ENCODE measurements around the gene GTF2F1. TPM values are rescaled to one million over a fixed set of nuclear protein-coding genes. Genes with fewer than 3 reads are reported as not detected.
"Not testable (repeated sequence)": the region's sequence is repeated elsewhere in the genome, so short reads cannot be mapped to it uniquely, and the experiment has no call there.

The GTF2F1 gene
- total RNA-seq, 1 experiment from 2014 or later = 18.2 TPM

DNA sequence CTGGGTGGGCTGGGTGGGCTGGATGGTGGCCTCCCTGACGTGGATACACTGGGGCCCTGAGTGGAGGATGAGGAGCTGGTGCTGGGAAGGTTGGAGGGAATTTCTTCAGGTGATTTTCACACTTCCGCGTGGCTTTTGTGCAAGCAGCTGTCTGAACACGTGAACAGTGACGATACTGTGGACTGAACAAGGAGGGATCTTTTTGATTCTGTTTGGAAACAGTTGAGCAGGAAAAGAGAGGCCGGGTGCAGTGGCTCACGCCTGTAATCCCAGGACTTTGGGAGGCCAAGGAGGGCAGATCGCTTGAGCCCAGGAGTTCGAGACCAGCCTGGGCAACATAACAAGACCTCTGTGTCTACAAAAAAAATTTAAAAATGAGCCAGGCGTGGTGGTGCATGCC is 9.1 kb upstream of the GTF2F1 start:
- H3K79me2 ChIP-seq (ENCODE audit: low read length) = no peaks in the 10 kb centered on the region
- no peak overlapping the region for H3K4me3 ChIP-seq (ENCODE audit: low read length)
- H3K4me1 ChIP-seq (ENCODE audit: low read length) = no peaks in the 10 kb centered on the region
- no peaks in the 10 kb centered on the region for H3K9me3 ChIP-seq (ENCODE audit: low read length)
- H3K36me3 ChIP-seq (ENCODE audit: insufficient read depth, low read length) = no peaks in the 10 kb centered on the region
- no peak overlapping the region for H3K27ac ChIP-seq (ENCODE audit: low read length)
- no peaks in the 10 kb centered on the region for H3K27me3 ChIP-seq (ENCODE audit: low read length)
- DNase-seq = peak; percentile 20
- no peak overlapping the region for H3K4me2 ChIP-seq (ENCODE audit: low read depth, low read length, poor library complexity, severe bottlenecking)
- no peak overlapping the region for H3K9ac ChIP-seq (ENCODE audit: low read length)
- H4K20me1 ChIP-seq (ENCODE audit: insufficient read depth, low read depth, low read length) = no peaks in the 10 kb centered on the region
- H2AFZ ChIP-seq (ENCODE audit: low read length) = no peak overlapping the region
- H3K9me2 ChIP-seq (replicated peaks; ENCODE audit: insufficient read depth, low read length) = no peaks in the 10 kb centered on the region

DNA sequence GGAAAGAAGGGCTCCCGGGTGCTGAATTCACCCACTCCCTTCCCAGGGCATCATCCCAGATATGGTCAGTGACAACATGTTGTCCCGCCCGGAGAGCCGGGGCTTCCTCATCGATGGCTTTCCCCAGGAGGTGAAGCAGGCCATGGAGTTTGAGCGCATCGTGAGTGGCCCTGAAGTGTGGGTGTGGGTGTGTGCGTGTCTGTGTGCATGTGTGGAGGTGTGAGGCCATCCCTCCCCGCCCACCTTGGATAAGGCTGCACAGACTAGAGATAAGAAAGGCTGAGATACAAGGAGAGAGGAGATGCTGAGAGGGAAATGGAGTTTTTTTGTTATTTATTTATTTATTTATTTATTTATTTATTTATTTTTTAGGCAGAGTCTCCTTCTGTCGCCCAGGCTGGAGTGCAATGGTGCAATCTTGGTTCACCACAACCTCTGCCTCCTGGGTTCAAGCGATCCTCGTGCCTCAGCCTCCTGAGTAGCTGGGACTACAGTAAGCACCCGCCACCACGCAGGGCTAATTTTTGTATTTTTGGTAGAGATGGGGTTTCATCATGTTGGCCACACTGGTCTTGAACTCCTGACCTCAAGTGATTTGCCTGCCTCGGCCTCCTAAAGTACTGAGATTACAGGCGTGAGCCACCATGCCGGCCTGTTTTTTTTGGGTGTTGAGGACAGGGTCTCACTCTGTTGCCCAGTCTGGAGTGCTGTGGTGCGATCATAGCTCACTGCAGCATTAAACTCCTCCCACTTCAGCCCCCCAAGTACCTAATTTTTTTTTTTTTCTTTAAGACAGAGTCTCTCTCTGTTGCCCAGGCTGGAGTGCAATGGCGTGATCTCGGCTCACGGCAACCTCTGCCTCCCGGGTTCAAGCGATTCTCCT is 7.3 kb upstream of the GTF2F1 start:
- H3K9ac ChIP-seq (ENCODE audit: low read length); H3K4me3 ChIP-seq (ENCODE audit: low read length); H3K27me3 ChIP-seq (ENCODE audit: low read length); H3K9me3 ChIP-seq (ENCODE audit: low read length); H3K27ac ChIP-seq (ENCODE audit: low read length); H3K4me1 ChIP-seq (ENCODE audit: low read length); H3K4me2 ChIP-seq (ENCODE audit: low read depth, low read length, poor library complexity, severe bottlenecking); H2AFZ ChIP-seq (ENCODE audit: low read length); H4K20me1 ChIP-seq (ENCODE audit: insufficient read depth, low read depth, low read length); H3K9me2 ChIP-seq (replicated peaks; ENCODE audit: insufficient read depth, low read length); H3K79me2 ChIP-seq (ENCODE audit: low read length); H3K36me3 ChIP-seq (ENCODE audit: insufficient read depth, low read length): not testable (repeated sequence)
- DNase-seq = peak; percentile 41

DNA sequence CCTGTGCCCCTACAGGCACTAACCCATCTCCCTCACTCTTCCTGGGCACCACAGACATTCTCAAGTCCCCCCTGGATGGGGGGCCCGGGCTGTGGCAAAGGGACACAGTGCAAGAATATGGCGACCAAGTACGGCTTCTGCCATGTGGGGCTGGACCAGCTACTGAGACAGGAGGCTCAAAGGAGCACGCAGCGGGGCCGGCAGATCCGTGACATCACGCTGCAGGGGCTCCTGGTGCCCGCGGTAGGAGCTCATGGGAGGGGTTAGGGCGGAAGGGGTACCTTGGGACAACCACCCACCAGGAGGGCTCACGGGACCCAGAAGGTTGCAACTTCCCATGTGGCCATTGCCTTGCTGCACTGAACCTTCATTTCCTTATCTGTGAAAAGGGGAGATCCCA is 3.3 kb upstream of the GTF2F1 start:
- no peaks in the 10 kb centered on the region for H4K20me1 ChIP-seq (ENCODE audit: insufficient read depth, low read depth, low read length)
- no peak overlapping the region for H3K27ac ChIP-seq (ENCODE audit: low read length)
- peaks cover 16% of the 10 kb centered on the region for H3K79me2 ChIP-seq (ENCODE audit: low read length)
- no peak overlapping the region for H2AFZ ChIP-seq (ENCODE audit: low read length)
- no peak overlapping the region for H3K4me3 ChIP-seq (ENCODE audit: low read length)
- H3K9me2 ChIP-seq (replicated peaks; ENCODE audit: insufficient read depth, low read length) = no peaks in the 10 kb centered on the region
- H3K9ac ChIP-seq (ENCODE audit: low read length) = no peak overlapping the region
- H3K27me3 ChIP-seq (ENCODE audit: low read length) = no peaks in the 10 kb centered on the region
- peak; percentile 31 for DNase-seq
- 0 out of 2 replicates have a peak, but pooled peaks cover 3% of the 10 kb centered on the region for H3K36me3 ChIP-seq (ENCODE audit: insufficient read depth, low read length)
- H3K4me2 ChIP-seq (ENCODE audit: low read depth, low read length, poor library complexity, severe bottlenecking) = no peak overlapping the region
- H3K9me3 ChIP-seq (ENCODE audit: low read length) = no peaks in the 10 kb centered on the region
- H3K4me1 ChIP-seq (ENCODE audit: low read length) = peaks cover 18% of the 10 kb centered on the region

DNA sequence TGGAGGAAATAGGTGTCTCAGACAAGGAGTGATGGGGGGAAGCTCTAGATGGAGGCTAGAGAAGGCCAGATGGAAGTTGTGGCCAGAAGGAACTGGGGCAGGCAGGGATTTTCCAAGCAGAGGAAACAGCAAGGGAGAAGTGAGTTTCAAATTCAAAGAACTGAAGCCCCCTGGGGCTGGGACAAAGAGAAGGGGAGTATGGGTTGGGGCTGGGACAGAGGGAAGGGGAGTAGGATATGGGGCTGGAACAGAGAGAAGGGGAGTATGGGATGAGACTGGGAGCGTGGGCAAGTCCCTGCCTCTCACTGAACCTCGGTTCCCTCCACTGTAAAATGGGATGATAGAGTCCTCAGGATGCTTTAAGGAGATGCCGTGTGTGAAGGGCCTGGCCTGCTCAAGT is 1.9 kb upstream of the GTF2F1 start:
- no peak overlapping the region for H2AFZ ChIP-seq (ENCODE audit: low read length)
- no peak overlapping the region for H3K27ac ChIP-seq (ENCODE audit: low read length)
- H4K20me1 ChIP-seq (ENCODE audit: insufficient read depth, low read depth, low read length) = no peaks in the 10 kb centered on the region
- H3K27me3 ChIP-seq (ENCODE audit: low read length) = no peaks in the 10 kb centered on the region
- H3K4me2 ChIP-seq (ENCODE audit: low read depth, low read length, poor library complexity, severe bottlenecking) = no peak overlapping the region
- H3K79me2 ChIP-seq (ENCODE audit: low read length) = peaks cover 22% of the 10 kb centered on the region
- peaks cover 4% of the 10 kb centered on the region; the same call in 1 of the 2 replicates for H3K36me3 ChIP-seq (ENCODE audit: insufficient read depth, low read length)
- peak; percentile 38 for DNase-seq
- no peak overlapping the region for H3K9ac ChIP-seq (ENCODE audit: low read length)
- no peaks in the 10 kb centered on the region for H3K9me3 ChIP-seq (ENCODE audit: low read length)
- H3K4me3 ChIP-seq (ENCODE audit: low read length) = no peak overlapping the region
- no peaks in the 10 kb centered on the region for H3K9me2 ChIP-seq (replicated peaks; ENCODE audit: insufficient read depth, low read length)
- H3K4me1 ChIP-seq (ENCODE audit: low read length) = peaks cover 18% of the 10 kb centered on the region

DNA sequence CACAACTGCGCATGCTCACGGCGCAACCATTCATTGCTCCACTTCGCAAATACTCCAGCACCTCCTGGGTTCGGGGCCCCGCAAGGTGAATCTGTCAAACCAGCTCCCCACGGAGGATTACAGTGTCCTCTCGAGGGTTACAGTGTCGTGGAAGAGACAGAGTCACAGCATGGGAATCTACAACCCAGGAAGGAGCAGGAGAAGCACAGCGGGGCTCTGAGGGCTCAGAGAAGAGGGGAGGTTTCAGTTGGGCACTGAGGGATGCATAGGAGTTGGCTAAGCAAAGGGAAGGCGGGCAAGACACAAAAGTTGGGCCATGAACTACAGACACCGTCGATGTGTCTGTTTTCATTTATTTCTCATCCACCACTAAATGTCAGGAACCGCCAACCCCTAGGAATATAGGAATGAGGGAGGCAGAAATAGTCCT is 1.0 kb upstream of the GTF2F1 start:
- H3K27ac ChIP-seq (ENCODE audit: low read length) = no peak overlapping the region
- no peaks in the 10 kb centered on the region for H3K9me2 ChIP-seq (replicated peaks; ENCODE audit: insufficient read depth, low read length)
- H3K4me2 ChIP-seq (ENCODE audit: low read depth, low read length, poor library complexity, severe bottlenecking) = peak overlapping the region; percentile 93
- peak overlapping the region; percentile 100 for H2AFZ ChIP-seq (ENCODE audit: low read length)
- H3K9me3 ChIP-seq (ENCODE audit: low read length) = no peaks in the 10 kb centered on the region
- H4K20me1 ChIP-seq (ENCODE audit: insufficient read depth, low read depth, low read length) = no peaks in the 10 kb centered on the region
- H3K9ac ChIP-seq (ENCODE audit: low read length) = peak overlapping the region; percentile 97
- DNase-seq = peak; percentile 87
- peaks cover 10% of the 10 kb centered on the region; the same call in 1 of the 2 replicates for H3K36me3 ChIP-seq (ENCODE audit: insufficient read depth, low read length)
- H3K27me3 ChIP-seq (ENCODE audit: low read length) = no peaks in the 10 kb centered on the region
- H3K4me3 ChIP-seq (ENCODE audit: low read length) = peak overlapping the region; percentile 97
- peaks cover 26% of the 10 kb centered on the region for H3K79me2 ChIP-seq (ENCODE audit: low read length)
- H3K4me1 ChIP-seq (ENCODE audit: low read length) = peaks cover 18% of the 10 kb centered on the region

DNA sequence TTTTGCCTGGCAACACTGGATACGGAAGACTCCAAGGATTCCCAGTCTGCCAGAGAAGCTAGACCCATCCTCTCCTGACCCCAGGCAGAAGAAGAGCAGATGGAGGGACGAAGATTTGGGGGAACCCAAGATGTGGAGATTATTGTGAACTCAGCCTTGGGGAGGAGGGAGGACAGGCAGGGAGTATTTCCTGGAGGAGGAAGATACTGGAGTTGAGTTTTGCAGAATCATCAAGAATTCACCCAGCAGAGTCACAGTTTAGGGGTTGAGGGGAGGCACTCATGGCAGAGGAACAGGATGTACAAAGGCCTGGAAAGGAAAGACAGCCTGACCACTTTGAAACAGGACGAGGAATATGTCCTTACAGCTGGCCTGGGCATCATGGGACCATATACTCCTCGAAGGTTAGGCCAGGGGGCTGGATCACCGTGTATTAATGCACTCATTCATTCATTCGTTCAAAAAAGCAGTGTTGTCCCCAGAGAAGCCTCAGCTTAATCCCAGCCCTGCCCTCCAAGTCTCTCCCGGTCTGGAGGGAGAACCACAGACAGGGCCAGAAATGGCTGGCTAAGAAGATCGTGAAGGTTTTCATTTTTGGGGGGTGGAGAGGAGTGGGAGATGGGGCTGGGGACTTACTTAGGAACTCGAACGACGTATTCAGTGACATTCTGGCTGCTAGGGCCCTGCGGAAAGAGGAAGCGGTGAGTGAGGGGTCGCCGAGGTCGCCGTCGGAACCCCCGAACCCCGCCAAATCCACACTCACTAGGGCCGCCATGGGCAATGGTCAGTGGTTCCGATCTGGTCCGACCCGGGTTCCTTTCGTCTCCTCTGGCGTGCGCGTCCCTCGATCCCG is 517 bp downstream of the GTF2F1 start:
- Histone ChIP-seq H3K9ac (ENCODE audit: low read length) (peak overlapping the region; percentile 97), H3K4me1 (ENCODE audit: low read length) (peaks cover 18% of the 10 kb centered on the region), H3K9me2 (replicated peaks; ENCODE audit: insufficient read depth, low read length) (no peaks in the 10 kb centered on the region), H3K9me3 (ENCODE audit: low read length) (no peaks in the 10 kb centered on the region), H3K27me3 (ENCODE audit: low read length) (no peaks in the 10 kb centered on the region), H3K36me3 (ENCODE audit: insufficient read depth, low read length) (peaks cover 10% of the 10 kb centered on the region; the same call in 1 of the 2 replicates), H3K4me3 (ENCODE audit: low read length) (peak overlapping the region; percentile 97), H3K4me2 (ENCODE audit: low read depth, low read length, poor library complexity, severe bottlenecking) (peak overlapping the region; percentile 93), H4K20me1 (ENCODE audit: insufficient read depth, low read depth, low read length) (no peaks in the 10 kb centered on the region), H2AFZ (ENCODE audit: low read length) (peak overlapping the region; percentile 100; the same call in 1 of the 2 replicates), H3K79me2 (ENCODE audit: low read length) (peaks cover 26% of the 10 kb centered on the region), H3K27ac (ENCODE audit: low read length) (no peak overlapping the region)
- peak; percentile 38 for DNase-seq

DNA sequence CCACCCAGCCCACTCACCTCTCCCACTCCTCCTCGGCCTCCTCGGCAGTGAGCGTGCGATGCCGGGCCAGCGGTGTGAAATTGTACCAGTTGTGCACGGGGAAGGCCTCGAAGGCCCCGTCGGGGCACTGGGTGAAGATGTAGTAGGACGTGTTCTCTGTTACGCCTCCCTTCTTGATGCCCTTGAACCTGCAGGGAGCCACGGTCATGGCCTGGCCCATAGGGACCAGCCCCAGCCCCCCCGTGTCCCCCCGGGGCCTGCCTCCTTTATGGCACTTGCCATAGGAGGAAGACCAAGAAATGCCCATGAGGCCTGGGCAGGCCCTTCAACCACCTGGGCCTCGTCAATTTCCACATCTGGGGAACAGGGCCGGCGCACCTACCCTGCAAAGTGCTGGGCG is 5.6 kb downstream of the GTF2F1 start:
- DNase-seq = peak; percentile 23
- H3K79me2 ChIP-seq (ENCODE audit: low read length) = peaks cover 20% of the 10 kb centered on the region
- peaks cover 15% of the 10 kb centered on the region for H3K36me3 ChIP-seq (ENCODE audit: insufficient read depth, low read length)
- H3K27me3 ChIP-seq (ENCODE audit: low read length) = no peaks in the 10 kb centered on the region
- H3K4me3 ChIP-seq (ENCODE audit: low read length) = no peak overlapping the region
- H3K4me2 ChIP-seq (ENCODE audit: low read depth, low read length, poor library complexity, severe bottlenecking) = no peak overlapping the region
- H4K20me1 ChIP-seq (ENCODE audit: insufficient read depth, low read depth, low read length) = no peaks in the 10 kb centered on the region
- H3K27ac ChIP-seq (ENCODE audit: low read length) = no peak overlapping the region
- H3K9ac ChIP-seq (ENCODE audit: low read length) = no peak overlapping the region
- no peak overlapping the region for H2AFZ ChIP-seq (ENCODE audit: low read length)
- H3K9me2 ChIP-seq (replicated peaks; ENCODE audit: insufficient read depth, low read length) = no peaks in the 10 kb centered on the region
- no peaks in the 10 kb centered on the region for H3K9me3 ChIP-seq (ENCODE audit: low read length)
- H3K4me1 ChIP-seq (ENCODE audit: low read length) = peaks cover 9% of the 10 kb centered on the region

DNA sequence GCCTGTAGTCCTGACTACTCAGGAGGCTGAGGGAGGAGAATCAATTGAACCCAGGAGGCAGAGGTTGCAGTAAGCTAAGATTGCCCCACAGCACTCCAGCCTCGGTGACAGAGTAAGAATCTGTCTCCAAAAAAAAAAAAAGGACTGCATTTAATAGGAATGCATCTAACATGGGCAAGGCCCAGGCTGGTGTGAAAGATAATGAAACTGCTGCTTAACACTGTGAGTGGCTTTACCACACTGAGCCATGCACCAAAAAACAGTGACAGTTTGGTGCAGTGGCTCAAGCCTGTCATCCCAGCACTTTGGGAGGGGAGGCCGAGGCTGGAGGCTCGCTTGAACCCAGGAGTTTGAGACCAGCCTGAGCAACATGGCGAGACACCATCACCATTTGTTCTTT is 8.6 kb downstream of the GTF2F1 start:
- no peaks in the 10 kb centered on the region for H3K9me2 ChIP-seq (replicated peaks; ENCODE audit: insufficient read depth, low read length)
- no peak overlapping the region for H3K4me3 ChIP-seq (ENCODE audit: low read length)
- H3K27ac ChIP-seq (ENCODE audit: low read length) = no peak overlapping the region
- H2AFZ ChIP-seq (ENCODE audit: low read length) = no peak overlapping the region
- no peaks in the 10 kb centered on the region for H4K20me1 ChIP-seq (ENCODE audit: insufficient read depth, low read depth, low read length)
- H3K9me3 ChIP-seq (ENCODE audit: low read length) = no peaks in the 10 kb centered on the region
- H3K9ac ChIP-seq (ENCODE audit: low read length) = no peak overlapping the region
- H3K79me2 ChIP-seq (ENCODE audit: low read length) = no peaks in the 10 kb centered on the region
- no peak overlapping the region for H3K4me2 ChIP-seq (ENCODE audit: low read depth, low read length, poor library complexity, severe bottlenecking)
- DNase-seq = peak; percentile 10
- H3K36me3 ChIP-seq (ENCODE audit: insufficient read depth, low read length) = peaks cover 28% of the 10 kb centered on the region
- H3K4me1 ChIP-seq (ENCODE audit: low read length) = no peaks in the 10 kb centered on the region
- no peaks in the 10 kb centered on the region for H3K27me3 ChIP-seq (ENCODE audit: low read length)
